NT2/D1 (cell line): ENCODE results near the gene CACNG5.

ENCODE experiments used
- SUZ12 ChIP-seq: IDR thresholded peaks from 2 replicates; pipeline ENCODE4 v1.6.1; 2011; ENCODE audit not compliant: insufficient read length, insufficient read depth; ENCODE audit errors: extremely low read depth
- YY1 ChIP-seq: IDR thresholded peaks from 2 replicates; pipeline ENCODE4 v1.6.1; 2011; ENCODE audit not compliant: insufficient read length, insufficient read depth

GRCh38 chr17:66925811-66926500 is 91.0 kb downstream of the CACNG5 start:
- no peak for TF ChIP-seq YY1
- no peak for TF ChIP-seq SUZ12
